ENCODE measurements around the gene MDGA2. TPM values are rescaled to one million over a fixed set of nuclear protein-coding genes. Genes with fewer than 3 reads are reported as not detected.
A peak's percentile ranks its signal among the peaks of the same experiment; 100 is the strongest.

The MDGA2 gene
- total RNA-seq, 1 donor from 2014 or later, result 0.17 TPM

- TF ChIP-seq CTCF (IDR thresholded peaks at IDR 0.05), result no peak
- Mint-ChIP-seq H3K36me3 (ENCODE audit: low read depth) (no peaks in the 10 kb centered on the region), H3K27ac (ENCODE audit: unreplicated experiment) (no peak overlapping the region), H3K9me3 (ENCODE audit: low read depth) (no peaks in the 10 kb centered on the region), H3K4me1 (ENCODE audit: low read depth) (peaks cover 7% of the 10 kb centered on the region), H3K4me3 (ENCODE audit: unreplicated experiment) (no peak overlapping the region), H3K27me3 (ENCODE audit: low read depth) (no peaks in the 10 kb centered on the region)
- DNase-seq (ENCODE audit: low spot score), result no peak
Measured at GRCh38 chr14:47345016-47345415, 330.4 kb downstream of the MDGA2 start.

GRCh38 chr14:47332939-47333338 lies 342.5 kb downstream of the MDGA2 start:
- Mint-ChIP-seq H3K9me3 (ENCODE audit: low read depth) (no peaks in the 10 kb centered on the region), H3K4me1 (ENCODE audit: low read depth) (peaks cover 17% of the 10 kb centered on the region), H3K27ac (ENCODE audit: unreplicated experiment) (no peak overlapping the region), H3K27me3 (ENCODE audit: low read depth) (peaks cover 2% of the 10 kb centered on the region), H3K36me3 (ENCODE audit: low read depth) (no peaks in the 10 kb centered on the region), H3K4me3 (ENCODE audit: unreplicated experiment) (no peak overlapping the region)
- TF ChIP-seq CTCF (IDR thresholded peaks at IDR 0.05), result peak; percentile 68
- no peak for DNase-seq (ENCODE audit: low spot score)

- no peak overlapping the region for H3K27ac Mint-ChIP-seq (ENCODE audit: unreplicated experiment)
- no peaks in the 10 kb centered on the region for H3K27me3 Mint-ChIP-seq (ENCODE audit: low read depth)
- TF ChIP-seq CTCF (IDR thresholded peaks at IDR 0.05), result no peak
- no peak for DNase-seq (ENCODE audit: low spot score)
- no peaks in the 10 kb centered on the region for H3K9me3 Mint-ChIP-seq (ENCODE audit: low read depth)
- H3K4me1 Mint-ChIP-seq (ENCODE audit: low read depth), result peaks cover 17% of the 10 kb centered on the region
- no peaks in the 10 kb centered on the region for H3K36me3 Mint-ChIP-seq (ENCODE audit: low read depth)
- H3K4me3 Mint-ChIP-seq (ENCODE audit: unreplicated experiment), result no peak overlapping the region
Measured at GRCh38 chr14:47332106-47332505, 343.3 kb downstream of the MDGA2 start.

- no peak for TF ChIP-seq CTCF (IDR thresholded peaks at IDR 0.05)
- Mint-ChIP-seq H3K4me3 (ENCODE audit: unreplicated experiment) (no peak overlapping the region), H3K36me3 (ENCODE audit: low read depth) (no peaks in the 10 kb centered on the region), H3K27ac (ENCODE audit: unreplicated experiment) (no peak overlapping the region), H3K9me3 (ENCODE audit: low read depth) (no peaks in the 10 kb centered on the region), H3K4me1 (ENCODE audit: low read depth) (peaks cover 17% of the 10 kb centered on the region), H3K27me3 (ENCODE audit: low read depth) (no peaks in the 10 kb centered on the region)
- DNase-seq (ENCODE audit: low spot score), result no peak
Measured at GRCh38 chr14:47328376-47328775, 347.0 kb downstream of the MDGA2 start.

- Mint-ChIP-seq H3K9me3 (ENCODE audit: low read depth) (no peaks in the 10 kb centered on the region), H3K36me3 (ENCODE audit: low read depth) (no peaks in the 10 kb centered on the region), H3K4me1 (ENCODE audit: low read depth) (peaks cover 14% of the 10 kb centered on the region), H3K4me3 (ENCODE audit: unreplicated experiment) (no peak overlapping the region), H3K27ac (ENCODE audit: unreplicated experiment) (no peak overlapping the region), H3K27me3 (ENCODE audit: low read depth) (no peaks in the 10 kb centered on the region)
- TF ChIP-seq CTCF (IDR thresholded peaks at IDR 0.05), result no peak
- no peak for DNase-seq (ENCODE audit: low spot score)
Measured at GRCh38 chr14:47327336-47327735, 348.1 kb downstream of the MDGA2 start.

Measured in chondrocyte (in vitro differentiated cells).